GM21515 (cell line): ENCODE data around the gene INSRR.

Experiments
- ATAC-seq: cut with Tn5 transposase; IDR thresholded peaks from one replicate; pipeline ENCODE4 v1.9.1; 2021; ENCODE audit not compliant: unreplicated experiment

The INSRR gene

GRCh38 chr1:156894711-156895454 is 36.0 kb upstream of the INSRR start:
- no peak for ATAC-seq

- no peak for ATAC-seq
Observed at GRCh38 chr1:156894001-156894400, 35.1 kb upstream of the INSRR start.

- ATAC-seq, result no peak
Observed at GRCh38 chr1:156893048-156893953, 34.4 kb upstream of the INSRR start, which contains the start of gene PEAR1. PEAR1 (plus strand) TSS chr1:156893718; CDS start chr1:156903927, 10,209 bp downstream.

GRCh38 chr1:156892190-156893047 is 33.5 kb upstream of the INSRR start:
- peak; percentile 61 for ATAC-seq

- no peak for ATAC-seq
Observed at GRCh38 chr1:156889802-156890580, 31.1 kb upstream of the INSRR start.

- no peak for ATAC-seq
Observed at GRCh38 chr1:156887734-156888133, 28.8 kb upstream of the INSRR start.

- no peak for ATAC-seq
Observed at GRCh38 chr1:156887317-156887716, 28.4 kb upstream of the INSRR start.

GRCh38 chr1:156886583-156887281 is 27.8 kb upstream of the INSRR start:
- no peak for ATAC-seq

GRCh38 chr1:156885880-156886355 is 27.0 kb upstream of the INSRR start:
- ATAC-seq, result no peak

- ATAC-seq, result no peak
Observed at GRCh38 chr1:156885314-156885713, 26.4 kb upstream of the INSRR start.

- no peak for ATAC-seq
Observed at GRCh38 chr1:156884560-156885184, 25.8 kb upstream of the INSRR start.

- ATAC-seq, result no peak
Observed at GRCh38 chr1:156883919-156884318, 25.0 kb upstream of the INSRR start.

- no peak for ATAC-seq
Observed at GRCh38 chr1:156882543-156882942, 23.6 kb upstream of the INSRR start.

GRCh38 chr1:156881663-156882062 is 22.7 kb upstream of the INSRR start:
- ATAC-seq, result no peak

- ATAC-seq, result no peak
Observed at GRCh38 chr1:156881101-156881500, 22.2 kb upstream of the INSRR start.

- no peak for ATAC-seq
Observed at GRCh38 chr1:156880473-156880872, 21.6 kb upstream of the INSRR start.

GRCh38 chr1:156879876-156880275 is 21.0 kb upstream of the INSRR start:
- no peak for ATAC-seq

- no peak for ATAC-seq
Observed at GRCh38 chr1:156877433-156878170, 18.7 kb upstream of the INSRR start.
